ENCODE results near the gene DCC. TPM values are rescaled to one million over a fixed set of nuclear protein-coding genes. Genes with fewer than 3 reads are reported as not detected.

DCC gene
- polyA plus RNA-seq, 1 experiment = 0.15 TPM

- POLR2A ChIA-PET = no interaction called here
- H3K4me3 ChIP-seq (ENCODE audit: low read depth, low read length) = no peak overlapping the region
- H3K27me3 ChIP-seq (ENCODE audit: control insufficient read depth, insufficient read depth, low read length) = no peaks in the 10 kb centered on the region
- no peak for DNase-seq (ENCODE audit: low read depth)
- H3K36me3 ChIP-seq (ENCODE audit: control insufficient read depth, insufficient read depth, low read length) = no peaks in the 10 kb centered on the region
- no peak for TF ChIP-seq CTCF (IDR thresholded peaks at IDR 0.05; ENCODE audit: insufficient read depth, low read depth, low read length)
- CTCF ChIA-PET = no interaction called here
These were observed 69.7 kb downstream of the DCC start for GRCh38 chr18:52409727-52410126.

- no peak overlapping the region for H3K4me3 ChIP-seq (ENCODE audit: low read depth, low read length)
- TF ChIP-seq CTCF (IDR thresholded peaks at IDR 0.05; ENCODE audit: insufficient read depth, low read depth, low read length) = no peak
- POLR2A ChIA-PET = no interaction called here
- no peak for DNase-seq (ENCODE audit: low read depth)
- CTCF ChIA-PET = no interaction called here
- no peaks in the 10 kb centered on the region for H3K27me3 ChIP-seq (ENCODE audit: control insufficient read depth, insufficient read depth, low read length)
- H3K36me3 ChIP-seq (ENCODE audit: control insufficient read depth, insufficient read depth, low read length) = no peaks in the 10 kb centered on the region
These were observed 75.1 kb downstream of the DCC start for GRCh38 chr18:52415131-52415530.

GRCh38 chr18:52422985-52423601 lies 83.1 kb downstream of the DCC start:
- CTCF ChIA-PET = interaction anchor here (0.7 kb wide), 1 partner anchor 114 kb away, joined by 4 read pairs; no protein-coding TSS in a partner anchor
- Histone ChIP-seq H3K36me3 (ENCODE audit: control insufficient read depth, insufficient read depth, low read length) (no peaks in the 10 kb centered on the region), H3K27me3 (ENCODE audit: control insufficient read depth, insufficient read depth, low read length) (no peaks in the 10 kb centered on the region), H3K4me3 (ENCODE audit: low read depth, low read length) (no peak overlapping the region)
- POLR2A ChIA-PET = no interaction called here
- no peak for TF ChIP-seq CTCF (IDR thresholded peaks at IDR 0.05; ENCODE audit: insufficient read depth, low read depth, low read length)
- DNase-seq (ENCODE audit: low read depth) = no peak

- no peak overlapping the region for H3K4me3 ChIP-seq (ENCODE audit: low read depth, low read length)
- H3K36me3 ChIP-seq (ENCODE audit: control insufficient read depth, insufficient read depth, low read length) = no peaks in the 10 kb centered on the region
- H3K27me3 ChIP-seq (ENCODE audit: control insufficient read depth, insufficient read depth, low read length) = no peaks in the 10 kb centered on the region
- POLR2A ChIA-PET = no interaction called here
- CTCF ChIA-PET = no interaction called here
- no peak for DNase-seq (ENCODE audit: low read depth)
- TF ChIP-seq CTCF (IDR thresholded peaks at IDR 0.05; ENCODE audit: insufficient read depth, low read depth, low read length) = no peak
These were observed 86.0 kb downstream of the DCC start for GRCh38 chr18:52426041-52426440.

- no peaks in the 10 kb centered on the region for H3K27me3 ChIP-seq (ENCODE audit: control insufficient read depth, insufficient read depth, low read length)
- ChIA-PET POLR2A (no interaction called here), CTCF (no interaction called here)
- H3K36me3 ChIP-seq (ENCODE audit: control insufficient read depth, insufficient read depth, low read length) = no peaks in the 10 kb centered on the region
- no peak for TF ChIP-seq CTCF (IDR thresholded peaks at IDR 0.05; ENCODE audit: insufficient read depth, low read depth, low read length)
- no peak overlapping the region for H3K4me3 ChIP-seq (ENCODE audit: low read depth, low read length)
- no peak for DNase-seq (ENCODE audit: low read depth)
These were observed 86.5 kb downstream of the DCC start for GRCh38 chr18:52426462-52426861.
